ENCODE results near the gene ARID4B. TPM values are rescaled to one million over a fixed set of nuclear protein-coding genes. Genes with fewer than 3 reads are reported as not detected.
A peak's percentile ranks its signal among the peaks of the same experiment; 100 is the strongest.

Gene ARID4B
- total RNA-seq, 1 experiment from 2014 or later = 34.0 TPM

DNA sequence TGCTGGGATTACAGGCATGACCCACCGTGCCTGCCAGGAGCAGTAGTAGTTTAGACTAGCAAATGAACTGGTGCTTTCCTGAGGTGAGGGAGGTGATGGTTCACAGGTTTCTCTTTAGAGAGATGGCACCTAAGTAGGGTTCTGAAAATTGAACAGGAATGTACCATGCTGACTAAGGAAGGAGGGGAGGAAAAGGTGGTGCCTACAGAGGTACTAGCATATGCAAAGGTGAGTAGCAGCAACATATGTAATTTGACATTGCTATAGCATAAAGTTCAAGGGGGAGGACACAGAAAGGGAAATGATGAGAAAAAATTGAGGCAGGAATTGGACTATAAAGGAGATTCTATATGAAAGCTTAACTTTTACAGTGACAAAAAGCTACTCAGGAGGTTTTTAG, 101.0 kb downstream of the ARID4B start:
- Histone ChIP-seq H3K79me1 (ENCODE audit: insufficient read depth, low read depth, low read length, poor library complexity, severe bottlenecking) (no peaks in the 10 kb centered on the region), H2BK20ac (ENCODE audit: low read depth, low read length, poor library complexity, severe bottlenecking) (no peak overlapping the region), H3K56ac (ENCODE audit: insufficient read length, low read depth, low read length) (no peak overlapping the region), H3K23me2 (ENCODE audit: insufficient read length, low read depth, low read length, poor library complexity, severe bottlenecking) (no peaks in the 10 kb centered on the region), H3T11ph (ENCODE audit: low read length) (no peak overlapping the region), H3K27me3 (ENCODE audit: insufficient read depth, low read length) (no peaks in the 10 kb centered on the region), H4K5ac (ENCODE audit: insufficient read length, low read depth, low read length) (no peak overlapping the region), H2AK5ac (ENCODE audit: insufficient read length, low read length) (no peak overlapping the region), H3K4me1 (ENCODE audit: insufficient read depth, low read length) (no peaks in the 10 kb centered on the region), H3K14ac (ENCODE audit: insufficient read depth, low read length) (no peak overlapping the region), H3K9ac (ENCODE audit: extremely low read depth, insufficient read length, low read length) (no peak overlapping the region), H3K9me3 (ENCODE audit: control insufficient read depth, low read depth, low read length) (no peaks in the 10 kb centered on the region), H3K4me2 (ENCODE audit: insufficient read depth, insufficient read length, low read length) (no peak overlapping the region), H2BK5ac (ENCODE audit: insufficient read length, low read length) (no peak overlapping the region), H2BK15ac (ENCODE audit: low read depth, low read length) (no peak overlapping the region), H2BK120ac (ENCODE audit: low read depth, low read length, poor library complexity, severe bottlenecking) (no peak overlapping the region), H4K8ac (replicated peaks; ENCODE audit: insufficient read length, low read depth, low read length) (no peak overlapping the region), H2AFZ (ENCODE audit: low read length) (no peak overlapping the region), H4K91ac (ENCODE audit: insufficient read length, low read depth, low read length) (no peak overlapping the region), H3K18ac (ENCODE audit: insufficient read length, low read depth, low read length) (no peak overlapping the region), H3K23ac (ENCODE audit: insufficient read length, low read depth, low read length) (no peak overlapping the region), H2BK12ac (ENCODE audit: insufficient read length, low read depth, low read length) (no peak overlapping the region), H3K4ac (ENCODE audit: low read depth, low read length) (no peak overlapping the region), H3K27ac (ENCODE audit: insufficient read length, low read depth, low read length) (no peak overlapping the region), H3K79me2 (ENCODE audit: insufficient read depth, low read length) (no peaks in the 10 kb centered on the region), H4K20me1 (ENCODE audit: control insufficient read depth, insufficient read depth, insufficient read length) (no peaks in the 10 kb centered on the region)
- no peak for DNase-seq
- WGBS (ENCODE audit: extremely low coverage, insufficient read length, low lambda C conversion rate) = no CpG with 5 or more reads among the region's 1 CpG
- H3K36me3 Mint-ChIP-seq (ENCODE audit: insufficient read depth in 1 of 3, low read depth in 3 of 3) = peaks cover 7 to 60% (median 43%) of the 10 kb centered on the region in 3 experiments; a peak in 6 of 7 replicates
- H3K27ac Mint-ChIP-seq = peak overlapping the region in 2 of 3 experiments; percentile 2 to 15; a peak in 2 of 7 replicates
- no peaks in the 10 kb centered on the region for H3K4me1 Mint-ChIP-seq
- no peaks in the 10 kb centered on the region for H3K9me3 Mint-ChIP-seq
- no peak overlapping the region for H3K4me3 Mint-ChIP-seq
- H3K27me3 Mint-ChIP-seq (ENCODE audit: low read depth) = no peaks in the 10 kb centered on the region
- TF ChIP-seq, protein P1, sequence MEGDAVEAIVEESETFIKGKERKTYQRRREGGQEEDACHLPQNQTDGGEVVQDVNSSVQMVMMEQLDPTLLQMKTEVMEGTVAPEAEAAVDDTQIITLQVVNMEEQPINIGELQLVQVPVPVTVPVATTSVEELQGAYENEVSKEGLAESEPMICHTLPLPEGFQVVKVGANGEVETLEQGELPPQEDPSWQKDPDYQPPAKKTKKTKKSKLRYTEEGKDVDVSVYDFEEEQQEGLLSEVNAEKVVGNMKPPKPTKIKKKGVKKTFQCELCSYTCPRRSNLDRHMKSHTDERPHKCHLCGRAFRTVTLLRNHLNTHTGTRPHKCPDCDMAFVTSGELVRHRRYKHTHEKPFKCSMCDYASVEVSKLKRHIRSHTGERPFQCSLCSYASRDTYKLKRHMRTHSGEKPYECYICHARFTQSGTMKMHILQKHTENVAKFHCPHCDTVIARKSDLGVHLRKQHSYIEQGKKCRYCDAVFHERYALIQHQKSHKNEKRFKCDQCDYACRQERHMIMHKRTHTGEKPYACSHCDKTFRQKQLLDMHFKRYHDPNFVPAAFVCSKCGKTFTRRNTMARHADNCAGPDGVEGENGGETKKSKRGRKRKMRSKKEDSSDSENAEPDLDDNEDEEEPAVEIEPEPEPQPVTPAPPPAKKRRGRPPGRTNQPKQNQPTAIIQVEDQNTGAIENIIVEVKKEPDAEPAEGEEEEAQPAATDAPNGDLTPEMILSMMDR (conservative IDR thresholded peaks at IDR 0.05) = no peak

Measured in H9 (cell line).